ENCODE results near the gene PRIMA1.

- TF ChIP-seq POLR2AphosphoS5 (IDR thresholded peaks at IDR 0.05; ENCODE audit: borderline replicate concordance, low read depth, low read length) (no peak), EZH2 (IDR thresholded peaks at IDR 0.05) (no peak)
These were observed 2.7 kb upstream of the PRIMA1 start for GRCh38 chr14:93790966-93791365.
